ENCODE results near the gene GPR155. TPM values are rescaled to one million over a fixed set of nuclear protein-coding genes. Genes with fewer than 3 reads are reported as not detected.

GPR155 gene
- total and polyA plus RNA-seq, 8 donors, result 0.87 to 43.1 (median 13.6) TPM

GRCh38 chr2:174473796-174474195 lies 13.0 kb downstream of the GPR155 start:
- intact Hi-C loops (cut with DNase I; ENCODE audit: low total_unique reads), result no loop called here
- no peaks in the 10 kb centered on the region for H3K9me3 ChIP-seq
- 77 to 88% (median 81%) methylated on average over 3 of the region's 3 CpGs for WGBS, 5 donors
- no peak overlapping the region for H3K4me3 ChIP-seq
- TF ChIP-seq CTCF (IDR thresholded peaks at IDR 0.05) (no peak), EP300 (IDR thresholded peaks at IDR 0.05) (no peak), POLR2A (IDR thresholded peaks at IDR 0.05) (no peak), POLR2AphosphoS5 (IDR thresholded peaks at IDR 0.05) (no peak)
- H3K27me3 ChIP-seq, result no peaks in the 10 kb centered on the region
- H3K36me3 ChIP-seq, result peaks cover 0 to 8% (median 4%) of the 10 kb centered on the region in 4 donors
- no peaks in the 10 kb centered on the region for H3K4me1 ChIP-seq
- H3K27ac ChIP-seq, result no peak overlapping the region
- DNase-seq, result no peak

- Histone ChIP-seq H3K36me3 (peaks cover 0 to 12% (median 4%) of the 10 kb centered on the region in 4 donors), H3K27me3 (no peaks in the 10 kb centered on the region), H3K4me1 (no peaks in the 10 kb centered on the region), H3K9me3 (no peaks in the 10 kb centered on the region), H3K4me3 (no peak overlapping the region), H3K27ac (no peak overlapping the region)
- DNase-seq, result peak in 1 of 2 donors; percentile 27
- intact Hi-C loops (cut with DNase I; ENCODE audit: low total_unique reads), result no loop called here
- 79 to 88% (median 80%) methylated on average over 4 of the region's 4 CpGs for WGBS, 5 donors
- TF ChIP-seq CTCF (IDR thresholded peaks at IDR 0.05) (no peak), POLR2A (IDR thresholded peaks at IDR 0.05) (no peak), POLR2AphosphoS5 (IDR thresholded peaks at IDR 0.05) (no peak), EP300 (IDR thresholded peaks at IDR 0.05) (no peak)
These were observed 21.5 kb downstream of the GPR155 start for GRCh38 chr2:174465327-174465726.

GRCh38 chr2:174461221-174461620 lies 25.6 kb downstream of the GPR155 start:
- H3K27ac ChIP-seq, result no peak overlapping the region
- no peaks in the 10 kb centered on the region for H3K27me3 ChIP-seq
- H3K4me1 ChIP-seq, result no peaks in the 10 kb centered on the region
- WGBS, 5 donors, result 88 to 92% (median 90%) methylated on average over 1 of the region's 1 CpG
- H3K36me3 ChIP-seq, result peaks cover 0 to 45% (median 30%) of the 10 kb centered on the region in 4 donors
- no peak overlapping the region for H3K4me3 ChIP-seq
- TF ChIP-seq POLR2AphosphoS5 (IDR thresholded peaks at IDR 0.05), result no peak
- no peak for TF ChIP-seq EP300 (IDR thresholded peaks at IDR 0.05)
- no peak for TF ChIP-seq CTCF (IDR thresholded peaks at IDR 0.05)
- TF ChIP-seq POLR2A (IDR thresholded peaks at IDR 0.05), result no peak
- intact Hi-C loops (cut with DNase I; ENCODE audit: low total_unique reads), result loop anchor here (5.0 kb wide), 1 partner anchor 61 kb away; no protein-coding TSS in a partner anchor
- H3K9me3 ChIP-seq, result no peaks in the 10 kb centered on the region
- no peak for DNase-seq

GRCh38 chr2:174454566-174454965 lies 32.3 kb downstream of the GPR155 start:
- peaks cover 5 to 90% (median 61%) of the 10 kb centered on the region in 4 donors for H3K36me3 ChIP-seq
- no peak for DNase-seq
- H3K27me3 ChIP-seq, result no peaks in the 10 kb centered on the region
- H3K4me3 ChIP-seq, result no peak overlapping the region
- no peak for TF ChIP-seq CTCF (IDR thresholded peaks at IDR 0.05)
- no peak for TF ChIP-seq POLR2A (IDR thresholded peaks at IDR 0.05)
- TF ChIP-seq POLR2AphosphoS5 (IDR thresholded peaks at IDR 0.05), result no peak
- no peak for TF ChIP-seq EP300 (IDR thresholded peaks at IDR 0.05)
- H3K27ac ChIP-seq, result no peak overlapping the region
- WGBS, 5 donors, result 81 to 92% (median 90%) methylated on average over 2 of the region's 2 CpGs
- no peaks in the 10 kb centered on the region for H3K4me1 ChIP-seq
- H3K9me3 ChIP-seq, result no peaks in the 10 kb centered on the region
- intact Hi-C loops (cut with DNase I; ENCODE audit: low total_unique reads), result no loop called here
